Middle frontal gyrus (tissue), 1 donor: ENCODE measurements around the gene BAG2.

ENCODE experiments used
- DNase-seq: peaks from one replicate; pipeline ENCODE4 v3.0.0-alpha.2; 2015; ENCODE audit warnings: low spot score; ENCODE audit errors: extremely low spot score

Gene BAG2

GRCh38 chr6:57173886-57174510 is 1.9 kb downstream of the BAG2 start:
- DNase-seq = no peak

DNA sequence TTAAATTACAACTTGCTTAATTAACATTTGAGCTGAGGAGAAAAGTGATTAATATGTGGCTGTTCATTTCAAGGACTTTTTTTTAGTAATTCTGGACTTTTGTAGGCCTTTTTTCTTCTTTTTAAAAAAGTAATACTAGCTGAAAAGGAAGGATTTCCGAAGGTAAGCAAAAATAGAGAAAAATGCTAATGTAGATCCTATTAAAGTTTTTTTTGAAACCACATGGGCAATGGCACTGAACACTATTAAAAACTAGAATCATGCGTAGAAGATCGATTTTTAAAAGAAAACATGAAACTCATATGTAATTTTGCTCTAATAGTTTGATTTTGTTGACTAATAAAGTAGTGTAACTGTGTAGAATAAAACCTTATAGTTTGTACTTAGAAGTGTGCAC is 2.4 kb downstream of the BAG2 start:
- no peak for DNase-seq

DNA sequence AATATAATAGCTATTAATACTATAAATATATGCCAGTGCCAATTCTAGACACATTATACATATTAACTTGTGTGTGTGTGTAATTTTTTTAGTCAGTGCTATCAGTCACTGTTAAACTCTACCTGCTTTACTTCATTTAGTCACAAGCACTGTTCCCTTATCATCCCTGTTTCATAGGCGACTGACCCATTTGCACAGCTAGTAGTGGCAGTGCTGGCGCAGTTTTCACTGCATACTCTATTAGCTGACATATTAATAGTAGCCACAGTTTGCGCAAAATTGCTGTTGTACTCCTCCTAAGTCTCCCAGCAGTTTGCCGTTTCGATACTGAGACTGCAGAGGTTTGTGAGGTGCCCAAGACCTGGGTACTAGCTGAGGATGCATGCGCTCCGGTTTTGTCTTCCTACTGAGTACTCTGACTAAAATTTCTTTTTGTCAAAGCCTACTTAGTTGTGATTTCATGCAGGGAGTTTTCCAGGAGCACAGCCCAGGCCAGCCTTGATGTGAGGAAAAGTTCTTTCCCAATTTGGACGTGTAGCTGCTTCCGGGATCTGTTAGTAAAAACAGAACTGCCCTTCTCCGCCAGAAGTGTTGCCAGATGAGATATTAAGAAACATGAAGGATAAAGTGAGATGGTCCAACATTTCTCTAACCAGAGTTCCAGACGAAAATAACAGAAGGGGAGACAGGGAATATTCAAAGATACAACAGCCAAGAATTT is 5.6 kb downstream of the BAG2 start:
- no peak for DNase-seq

- DNase-seq = no peak
Measured at GRCh38 chr6:57180596-57180995, 8.5 kb downstream of the BAG2 start.

GRCh38 chr6:57182017-57182432 is 9.9 kb downstream of the BAG2 start:
- DNase-seq = no peak

- no peak for DNase-seq
Measured at GRCh38 chr6:57183336-57183735, 11.2 kb downstream of the BAG2 start.

DNA sequence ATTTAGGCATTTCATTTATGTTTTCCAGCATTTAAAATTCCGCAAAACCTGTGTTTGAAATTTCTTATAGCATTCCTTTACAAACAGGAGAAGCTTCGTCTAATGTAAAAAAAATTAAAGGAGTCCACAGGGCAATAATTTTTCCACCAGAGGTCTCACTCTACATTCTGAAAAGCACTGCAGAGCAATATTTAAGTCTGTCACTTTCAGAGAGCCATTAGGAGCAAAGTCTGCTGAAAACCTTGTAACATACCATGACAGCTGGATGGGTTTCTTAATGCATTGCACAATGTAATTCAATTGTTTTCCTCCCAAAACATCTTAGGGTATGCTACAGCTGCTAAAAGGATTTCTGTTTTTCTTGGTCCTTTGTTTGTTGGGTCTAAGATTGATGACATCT is 18.0 kb downstream of the BAG2 start:
- DNase-seq = no peak

DNA sequence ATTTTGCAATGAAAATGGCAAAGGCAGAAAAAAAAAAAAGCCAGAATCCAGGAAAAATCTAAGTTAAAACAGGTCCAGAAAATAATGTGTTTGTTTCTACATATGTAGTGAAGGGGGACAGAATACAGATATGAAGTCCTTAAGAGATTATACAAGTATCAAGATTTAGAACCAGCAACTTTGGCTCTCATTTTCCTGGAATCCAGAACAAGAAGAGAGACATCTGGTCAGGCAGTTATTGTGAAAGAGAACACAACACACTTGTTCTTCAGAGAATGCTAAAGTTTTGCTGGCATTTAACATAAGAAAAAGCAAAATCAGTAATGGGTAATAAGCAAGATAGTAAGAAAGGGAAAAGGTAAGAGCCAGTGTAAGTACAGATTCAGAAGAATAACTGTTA is 21.1 kb downstream of the BAG2 start:
- no peak for DNase-seq

DNA sequence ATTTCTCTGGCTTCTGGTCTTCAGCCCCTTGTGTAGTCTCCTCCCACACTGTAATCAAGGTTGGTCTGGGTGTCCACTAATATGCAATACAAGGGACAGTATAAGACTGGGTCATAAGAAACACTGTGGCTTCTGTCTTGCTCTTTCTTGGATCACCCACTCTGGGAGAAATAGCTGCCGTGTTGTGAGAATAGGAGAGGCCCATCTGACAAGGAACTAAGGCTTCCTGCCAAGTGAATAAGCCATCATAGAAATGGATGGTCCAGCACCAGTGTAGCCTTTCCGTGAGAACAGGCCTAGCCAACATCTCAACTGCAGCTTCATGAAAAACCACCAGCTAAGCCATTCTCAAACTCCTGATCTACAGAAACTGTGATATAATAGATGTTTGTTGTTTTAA is 23.3 kb downstream of the BAG2 start:
- DNase-seq = no peak

- no peak for DNase-seq
Measured at GRCh38 chr6:57198926-57199636, 27.0 kb downstream of the BAG2 start.

- DNase-seq = no peak
Measured at GRCh38 chr6:57201718-57202117, 29.6 kb downstream of the BAG2 start.

DNA sequence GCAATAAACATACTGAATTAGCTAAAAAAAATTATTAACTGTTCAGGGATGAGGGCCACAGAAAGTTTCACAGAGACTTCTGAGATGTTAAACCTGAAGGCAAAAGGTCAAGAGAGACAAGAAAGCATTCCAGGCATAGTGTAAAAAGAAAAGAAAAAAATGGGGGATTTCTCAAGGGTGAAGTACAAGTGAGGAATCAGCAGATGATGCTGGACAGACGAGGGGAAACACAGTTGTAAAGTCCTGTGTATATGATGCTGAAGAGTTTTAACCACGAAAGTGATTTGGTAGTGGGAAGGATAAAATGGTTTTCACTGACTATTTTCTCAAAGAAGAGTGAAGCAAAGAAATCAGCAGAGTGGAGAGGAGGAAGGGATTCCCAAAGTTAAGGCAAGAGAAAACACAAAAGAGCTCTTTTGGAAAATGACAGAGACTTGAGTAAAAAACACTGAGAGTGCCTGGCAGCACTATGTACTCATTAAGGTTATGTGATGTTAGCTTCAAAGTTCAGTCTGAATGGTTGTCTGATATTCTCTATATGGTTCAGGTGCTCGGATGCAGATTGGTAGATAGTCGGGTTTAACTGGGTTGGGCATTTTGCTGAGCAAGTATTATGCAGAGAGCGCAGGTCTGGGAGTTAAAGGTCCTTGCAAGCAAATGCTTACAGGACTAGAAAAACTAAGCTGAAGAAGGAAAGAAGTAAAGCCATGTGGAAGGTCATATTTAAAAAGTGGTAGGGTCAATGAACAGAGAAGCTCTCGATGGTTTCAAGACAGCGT is 33.6 kb downstream of the BAG2 start:
- DNase-seq = no peak

DNA sequence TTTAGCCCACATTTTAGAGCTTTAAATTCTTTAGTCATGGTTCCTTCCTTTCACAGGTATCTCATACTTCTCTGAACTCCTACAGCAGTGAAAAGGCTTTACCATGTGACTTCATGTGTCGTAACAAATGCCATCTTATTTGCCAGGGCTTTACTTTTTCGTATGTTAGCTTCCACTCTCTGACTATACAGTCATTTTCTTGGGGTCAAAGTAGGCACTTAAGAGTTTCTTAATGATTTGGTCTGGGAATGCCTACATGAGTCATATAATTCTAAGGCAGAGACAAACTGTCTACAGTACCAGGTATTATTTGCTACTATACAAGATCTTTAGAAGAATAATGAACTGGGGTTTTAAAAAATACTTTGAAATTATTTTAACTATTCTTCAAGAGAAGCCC is 35.0 kb downstream of the BAG2 start:
- no peak for DNase-seq

DNA sequence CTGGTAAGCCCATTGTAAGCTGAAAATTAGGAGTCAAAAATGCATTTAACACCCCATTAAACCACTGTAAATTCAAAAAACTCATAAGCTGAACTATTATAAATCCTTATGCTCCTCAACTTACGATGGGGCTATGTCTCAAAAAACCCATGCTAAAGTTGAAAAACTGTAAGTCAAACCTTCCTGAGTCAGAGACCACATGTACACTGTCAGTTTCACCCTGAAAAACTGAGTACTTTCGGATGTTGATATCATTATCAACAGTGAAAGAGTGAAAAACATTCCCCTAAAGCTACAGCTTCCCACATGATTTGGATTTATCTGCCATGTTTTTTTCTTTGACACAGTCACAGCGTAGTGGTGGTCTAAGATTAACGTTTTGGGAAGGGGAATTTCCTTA is 35.7 kb downstream of the BAG2 start:
- DNase-seq = no peak

GRCh38 chr6:57209030-57209429 is 36.9 kb downstream of the BAG2 start:
- DNase-seq = no peak

- DNase-seq = no peak
Measured at GRCh38 chr6:57210060-57210459, 37.9 kb downstream of the BAG2 start.

DNA sequence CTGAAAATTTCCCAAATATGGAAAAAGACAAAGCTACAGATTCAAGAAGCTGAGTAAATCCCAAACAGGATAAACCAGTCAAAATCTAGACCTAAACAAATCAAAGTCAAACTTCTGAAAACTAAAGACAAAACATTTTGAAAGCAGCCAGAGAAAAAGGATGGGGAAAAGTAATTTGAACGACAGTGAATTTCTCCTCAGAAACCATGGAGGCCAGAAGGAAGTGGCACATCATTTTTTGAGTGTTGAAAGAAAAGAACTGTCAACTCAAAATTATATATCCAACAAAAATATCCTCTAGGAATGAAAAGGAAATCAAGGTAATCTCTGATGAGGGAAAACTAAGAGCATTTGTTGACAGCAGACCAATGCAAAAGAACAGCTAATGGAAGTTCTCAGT is 43.1 kb downstream of the BAG2 start:
- no peak for DNase-seq

DNA sequence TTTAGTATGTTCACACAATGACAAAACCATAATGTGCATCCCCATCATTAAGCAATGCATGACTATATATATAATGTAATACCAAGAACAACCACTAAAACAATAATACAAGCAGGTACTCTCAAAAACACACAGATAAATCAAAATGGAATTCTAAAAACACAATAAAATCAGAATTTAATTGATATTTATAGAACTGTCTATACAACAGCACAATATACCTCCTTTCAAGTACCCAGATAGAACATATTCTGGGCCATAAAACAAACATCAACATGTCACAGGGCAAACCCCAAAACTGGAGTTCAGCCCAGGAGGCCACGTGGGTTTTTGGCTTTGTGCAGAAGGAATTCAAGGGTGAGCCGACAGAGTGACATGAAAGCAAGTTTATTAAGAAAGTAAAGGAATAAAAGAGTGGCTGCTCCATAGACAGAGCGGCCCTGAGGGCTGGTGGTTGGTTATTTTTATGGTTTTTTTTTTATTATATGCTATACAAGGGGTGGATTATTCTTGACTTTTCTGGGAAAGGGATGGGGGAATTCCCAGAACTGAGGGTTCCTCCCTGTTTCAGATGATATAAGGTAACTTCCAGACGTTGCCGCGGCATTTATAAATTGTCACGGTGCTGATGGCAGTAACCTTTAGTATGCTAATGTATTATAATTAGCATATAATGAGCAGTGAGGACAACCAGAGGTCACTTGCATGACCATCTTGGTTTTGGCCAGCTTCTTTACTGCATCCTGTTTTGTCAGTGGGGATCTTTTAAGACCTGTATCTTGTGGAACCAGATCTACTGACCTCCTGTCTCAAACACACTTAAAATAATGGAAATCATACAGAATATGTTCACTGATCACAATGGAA is 44.3 kb downstream of the BAG2 start:
- DNase-seq = no peak

DNA sequence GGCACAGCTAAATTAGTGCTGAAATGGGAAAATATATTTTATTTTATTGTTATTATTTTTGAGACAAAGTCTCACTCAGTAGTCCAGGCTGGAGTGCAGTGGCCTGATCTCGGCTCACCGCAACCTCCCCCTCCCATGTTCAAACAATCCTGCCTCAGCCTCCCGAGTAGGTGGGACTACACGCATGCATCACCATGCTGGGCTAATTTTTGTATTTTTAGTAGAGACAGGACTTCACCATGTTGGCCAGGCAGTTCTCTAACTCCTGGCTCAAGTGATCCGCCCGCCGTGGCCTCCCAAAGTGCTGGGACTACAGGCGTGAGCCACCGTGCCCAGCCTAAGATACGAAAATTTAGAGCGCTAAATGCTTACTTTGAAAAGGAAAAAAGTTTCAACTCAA is 45.1 kb downstream of the BAG2 start:
- no peak for DNase-seq

DNA sequence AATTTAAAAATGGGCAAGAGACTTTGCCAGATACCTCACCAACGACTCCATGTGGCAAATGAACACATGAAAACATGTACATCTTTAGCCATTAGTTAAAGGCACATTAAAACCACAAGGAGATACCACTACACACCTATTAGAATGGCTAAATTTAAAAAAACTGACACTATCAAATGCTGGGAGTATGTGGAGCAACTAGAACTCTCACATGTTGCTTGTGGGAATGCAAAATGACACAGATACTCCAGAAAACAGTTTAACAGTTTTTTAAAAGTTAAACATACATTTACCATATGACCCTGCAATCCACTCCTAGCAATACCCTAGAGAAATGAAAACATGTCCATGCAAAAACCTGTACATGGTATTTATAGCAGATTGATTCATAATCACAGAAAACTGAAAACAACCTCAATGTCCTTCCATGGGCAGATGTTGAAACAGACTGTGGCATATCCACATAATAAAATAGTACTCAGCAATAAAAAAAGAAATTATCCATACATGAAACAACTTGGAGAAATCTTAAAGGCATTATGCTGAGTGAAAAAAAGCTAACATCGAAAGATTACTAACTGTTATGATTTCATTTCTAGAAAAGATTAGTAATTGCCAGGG is 48.1 kb downstream of the BAG2 start:
- DNase-seq = no peak
